ENCODE results near the gene HOXA6.

HOXA6 gene

GRCh38 chr7:27121684-27122076 lies 25.9 kb downstream of the HOXA6 start:
- no peak for DNase-seq (ENCODE audit: low read depth)

GRCh38 chr7:27119412-27119911 lies 28.1 kb downstream of the HOXA6 start:
- DNase-seq (ENCODE audit: low read depth) = no peak

- DNase-seq (ENCODE audit: low read depth) = no peak
These were observed 29.0 kb downstream of the HOXA6 start for GRCh38 chr7:27118580-27118979.

- no peak for DNase-seq (ENCODE audit: low read depth)
These were observed 29.6 kb downstream of the HOXA6 start for GRCh38 chr7:27117887-27118491.

- DNase-seq (ENCODE audit: low read depth) = no peak
These were observed 30.4 kb downstream of the HOXA6 start for GRCh38 chr7:27116962-27117886.

- DNase-seq (ENCODE audit: low read depth) = no peak
These were observed 31.3 kb downstream of the HOXA6 start for GRCh38 chr7:27116031-27116961.

- DNase-seq (ENCODE audit: low read depth) = no peak
These were observed 32.1 kb downstream of the HOXA6 start for GRCh38 chr7:27115221-27116026.

GRCh38 chr7:27114881-27115220 lies 32.7 kb downstream of the HOXA6 start:
- no peak for DNase-seq (ENCODE audit: low read depth)

- DNase-seq (ENCODE audit: low read depth) = no peak
These were observed 33.4 kb downstream of the HOXA6 start for GRCh38 chr7:27113991-27114769.

- DNase-seq (ENCODE audit: low read depth) = no peak
These were observed 34.3 kb downstream of the HOXA6 start for GRCh38 chr7:27112955-27113949.

- no peak for DNase-seq (ENCODE audit: low read depth)
These were observed 35.2 kb downstream of the HOXA6 start for GRCh38 chr7:27112361-27112760.

- DNase-seq (ENCODE audit: low read depth) = no peak
These were observed 35.8 kb downstream of the HOXA6 start for GRCh38 chr7:27111751-27112277.

GRCh38 chr7:27111042-27111750 lies 36.4 kb downstream of the HOXA6 start:
- DNase-seq (ENCODE audit: low read depth) = no peak

GRCh38 chr7:27110186-27111031 lies 37.2 kb downstream of the HOXA6 start:
- no peak for DNase-seq (ENCODE audit: low read depth)

- DNase-seq (ENCODE audit: low read depth) = no peak
These were observed 37.9 kb downstream of the HOXA6 start for GRCh38 chr7:27109466-27110185.

GRCh38 chr7:27108390-27109127 lies 39.0 kb downstream of the HOXA6 start:
- no peak for DNase-seq (ENCODE audit: low read depth)
